HG02759 (cell line): ENCODE measurements around the gene PLAC9.

Source experiments
- ATAC-seq: cut with Tn5 transposase; IDR thresholded peaks from one replicate; pipeline ENCODE4 v1.9.1; 2021; ENCODE audit warnings: mild to moderate bottlenecking, moderate library complexity; ENCODE audit not compliant: unreplicated experiment

The PLAC9 gene

DNA sequence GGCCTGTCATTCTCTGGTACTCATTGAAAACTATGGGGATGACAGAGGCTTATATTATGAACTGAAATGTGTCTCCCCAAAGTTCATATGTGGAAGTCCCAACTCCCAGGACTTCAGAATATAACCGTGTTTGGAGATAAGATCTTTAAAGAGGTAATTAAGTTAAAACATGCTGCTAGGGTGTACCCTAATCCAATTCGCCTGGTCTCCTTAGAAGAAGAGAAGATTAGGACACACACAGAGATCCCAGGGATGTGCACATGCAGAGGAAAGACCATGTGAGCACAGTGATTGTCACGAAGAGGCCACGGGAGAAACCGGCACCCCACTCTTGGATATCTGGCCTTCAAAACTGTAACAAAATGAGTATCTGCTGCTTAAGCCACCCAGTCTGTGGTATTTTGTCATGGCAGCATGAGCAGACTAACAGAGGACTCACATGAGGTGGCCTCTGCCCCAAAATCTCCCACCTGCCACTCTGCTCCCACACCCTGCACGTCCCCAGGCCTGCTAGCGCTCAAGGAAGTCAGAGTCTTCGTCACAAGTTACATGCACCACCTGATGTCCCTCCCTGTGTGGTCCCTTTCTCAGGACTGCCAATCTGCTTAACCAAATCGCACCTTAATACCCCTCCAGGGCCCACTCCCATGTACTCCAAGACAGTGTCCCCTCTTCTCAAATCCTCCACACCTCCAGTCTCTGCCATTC is 26.8 kb downstream of the PLAC9 start:
- no peak for ATAC-seq

DNA sequence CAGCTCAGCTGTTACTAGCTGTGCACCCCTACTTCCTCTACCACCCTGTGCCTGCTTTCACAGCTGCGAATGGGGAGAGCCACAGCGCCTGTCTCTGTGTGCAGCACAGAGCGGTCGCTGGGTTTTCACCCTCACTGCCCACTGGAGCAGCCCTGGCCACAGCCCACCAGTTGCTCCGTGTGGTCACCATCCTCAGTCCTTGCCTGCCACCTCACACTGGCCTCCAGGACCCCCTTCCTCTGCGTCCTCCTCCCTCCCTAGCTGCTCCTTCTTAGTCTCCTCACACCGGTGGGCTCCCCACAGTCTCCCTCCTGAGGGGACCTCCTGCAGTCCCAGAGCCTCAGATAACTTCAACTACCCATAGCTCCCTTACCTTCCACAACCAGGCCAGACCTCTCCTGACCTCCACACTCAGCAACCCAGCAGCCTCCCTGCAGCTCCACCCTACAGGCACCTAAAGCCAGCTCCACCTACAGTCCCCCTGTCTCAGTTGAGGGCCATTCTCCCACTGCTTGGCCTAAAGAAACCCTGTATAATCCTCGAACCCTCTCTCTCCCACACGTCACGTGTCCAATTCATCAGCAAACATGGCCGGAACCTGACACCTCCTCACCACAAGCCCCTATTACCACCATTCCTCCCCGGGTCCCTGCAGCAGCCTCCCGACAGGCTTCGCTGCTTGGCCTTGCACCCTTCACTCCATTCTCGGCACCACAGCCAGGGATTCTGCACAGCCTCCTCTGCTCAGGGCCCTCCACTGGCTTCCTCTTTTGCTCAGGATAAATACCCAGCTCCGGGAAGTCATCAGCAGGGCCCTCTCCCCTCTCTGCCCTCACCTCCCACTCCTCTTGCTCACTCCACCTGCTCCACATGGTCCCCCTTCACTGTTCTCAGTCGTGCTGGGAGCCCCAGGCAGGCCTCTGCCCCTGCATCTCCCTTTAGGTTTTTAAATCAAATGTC is 28.1 kb downstream of the PLAC9 start:
- no peak for ATAC-seq

DNA sequence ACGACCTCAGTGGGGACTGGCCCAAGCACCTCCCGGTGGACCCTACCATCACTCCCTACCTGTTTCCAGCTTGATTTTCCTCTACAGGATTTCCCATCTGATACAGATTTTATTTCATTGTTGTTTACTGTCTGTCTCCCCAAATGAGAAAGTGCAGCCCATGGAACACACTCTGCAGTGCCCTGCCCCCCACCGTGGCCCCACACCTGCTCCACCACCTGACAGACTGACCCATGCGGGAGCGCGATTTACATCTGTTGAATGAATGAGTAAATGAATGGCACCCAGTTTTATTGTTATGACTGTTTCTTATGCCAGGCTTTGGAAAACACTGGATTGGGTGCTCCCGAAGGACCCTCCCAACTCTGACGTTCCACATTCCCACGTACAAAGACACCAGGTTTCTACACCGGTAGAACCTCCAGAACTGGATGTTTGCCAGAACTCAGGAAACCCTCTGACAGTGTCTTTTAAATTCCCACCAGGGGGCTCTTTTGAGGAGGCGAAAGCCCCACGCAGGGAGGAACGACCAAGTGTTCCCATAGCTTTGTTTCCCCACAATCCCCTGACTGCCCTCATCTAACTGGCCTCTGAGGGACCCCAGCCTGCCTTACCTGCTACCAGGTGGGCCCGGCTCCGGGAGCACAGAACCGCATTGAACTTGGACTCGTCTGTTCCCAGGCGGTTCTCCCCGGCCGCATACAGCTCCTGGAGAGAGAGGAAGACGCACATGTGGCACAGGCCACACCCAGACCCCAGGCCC is 29.0 kb downstream of the PLAC9 start:
- no peak for ATAC-seq

DNA sequence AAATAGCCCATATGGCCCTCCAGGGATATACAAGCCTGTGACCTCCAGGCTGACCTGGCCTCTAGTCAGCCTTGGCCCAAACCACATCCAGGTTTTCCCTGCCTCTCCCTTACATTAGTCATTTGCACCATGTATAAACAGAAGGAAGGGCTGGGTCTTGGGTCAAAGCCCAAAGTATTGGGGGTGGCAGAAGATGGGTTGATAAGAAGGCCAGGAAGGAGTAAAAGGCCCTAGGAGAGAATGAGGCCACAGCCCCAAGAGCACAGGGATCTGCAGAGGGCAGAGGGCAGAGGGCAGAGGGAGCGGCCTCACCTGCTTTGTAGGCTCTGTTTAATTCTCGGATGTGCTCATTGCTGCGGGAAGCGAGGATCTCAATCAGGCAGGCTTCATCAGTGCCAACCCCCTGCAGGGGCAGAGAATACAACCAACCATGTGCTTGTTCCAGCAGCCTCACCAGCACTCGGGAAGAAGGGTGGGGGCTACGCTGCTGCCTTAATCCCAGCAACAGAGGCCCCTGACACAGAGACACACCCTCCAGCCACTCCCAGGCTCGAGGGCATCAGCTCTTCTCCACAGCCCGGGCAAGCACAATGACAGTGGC is 31.3 kb downstream of the PLAC9 start:
- no peak for ATAC-seq

DNA sequence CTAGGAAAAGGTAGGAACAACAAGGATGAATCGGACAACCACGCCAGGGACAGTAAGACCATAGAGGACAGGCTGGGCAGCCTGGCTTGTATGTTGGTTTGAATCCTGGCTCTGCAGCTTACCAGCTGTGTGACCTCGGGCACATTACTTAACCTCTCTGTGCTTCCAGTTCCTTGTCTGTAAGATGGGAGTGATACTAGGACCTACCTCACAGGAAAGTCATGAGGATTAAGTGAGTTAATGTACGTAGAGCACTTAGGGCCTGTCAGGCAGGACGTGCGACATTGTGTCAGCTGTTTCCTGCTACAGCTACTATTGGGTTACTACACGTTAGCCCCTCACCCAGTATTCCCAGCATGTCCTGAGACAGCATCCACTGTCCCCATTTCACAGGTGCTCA is 32.1 kb downstream of the PLAC9 start:
- ATAC-seq = no peak

DNA sequence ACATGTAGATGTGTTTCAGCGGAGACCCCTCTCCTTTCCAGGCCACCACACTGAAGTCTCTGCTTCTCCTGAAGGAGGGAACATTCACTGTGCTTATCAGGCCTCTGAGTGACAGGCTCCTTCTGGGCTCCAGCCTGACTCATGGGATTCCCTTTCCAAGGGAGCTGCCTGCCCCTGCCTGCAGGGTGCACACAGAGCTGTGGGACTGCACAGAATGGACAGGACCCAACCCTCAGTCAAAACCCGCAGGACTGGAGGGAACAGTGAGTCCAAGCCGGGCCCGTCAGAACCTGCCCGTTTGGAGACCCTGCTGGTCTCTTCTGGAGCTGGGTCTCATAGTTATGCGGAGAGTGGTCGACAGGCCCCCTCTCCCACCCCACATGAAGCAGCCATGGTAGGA is 32.6 kb downstream of the PLAC9 start:
- no peak for ATAC-seq

DNA sequence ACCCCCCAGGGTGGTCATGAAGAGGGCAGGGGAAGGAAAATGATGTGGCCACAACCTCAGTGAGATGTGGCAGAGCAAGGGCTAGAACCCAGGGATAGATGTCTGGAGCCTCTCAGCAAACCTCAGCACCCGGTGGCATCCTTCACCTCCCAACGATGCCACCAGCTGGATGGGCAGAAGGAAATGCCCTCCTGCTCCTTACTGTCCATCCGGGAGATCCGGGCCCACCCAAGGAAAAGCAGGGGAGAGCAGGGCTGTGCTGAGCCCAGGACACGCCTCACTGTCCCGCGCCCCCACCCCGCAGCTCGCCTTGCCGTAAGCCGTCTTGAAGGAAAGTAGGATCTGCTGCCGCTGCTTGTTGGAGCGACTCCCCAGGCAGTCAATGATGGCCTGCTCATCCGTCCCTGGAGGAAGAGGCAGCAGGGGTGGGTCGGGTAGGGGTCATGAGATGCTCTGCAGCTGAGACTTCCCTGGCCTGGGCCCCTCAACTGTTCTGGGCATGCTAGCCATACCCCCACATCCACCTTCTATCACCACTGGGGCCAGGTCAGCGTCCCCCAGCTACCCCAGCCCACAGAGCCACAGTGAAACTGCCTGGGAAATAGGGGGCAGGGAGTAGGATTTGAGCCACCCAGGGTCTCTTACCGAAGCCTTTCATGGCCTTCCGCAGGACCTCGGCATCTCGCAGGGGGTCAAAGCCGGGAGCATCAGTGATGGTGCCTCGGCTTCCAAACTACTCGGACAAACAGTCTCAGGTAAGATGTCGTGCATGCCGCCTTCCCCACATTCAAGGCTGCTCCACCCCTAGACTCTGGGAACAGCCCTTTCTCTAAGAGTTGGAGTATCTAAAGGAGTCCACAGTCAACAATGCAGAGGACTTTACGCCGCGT is 34.3 kb downstream of the PLAC9 start:
- ATAC-seq = no peak

DNA sequence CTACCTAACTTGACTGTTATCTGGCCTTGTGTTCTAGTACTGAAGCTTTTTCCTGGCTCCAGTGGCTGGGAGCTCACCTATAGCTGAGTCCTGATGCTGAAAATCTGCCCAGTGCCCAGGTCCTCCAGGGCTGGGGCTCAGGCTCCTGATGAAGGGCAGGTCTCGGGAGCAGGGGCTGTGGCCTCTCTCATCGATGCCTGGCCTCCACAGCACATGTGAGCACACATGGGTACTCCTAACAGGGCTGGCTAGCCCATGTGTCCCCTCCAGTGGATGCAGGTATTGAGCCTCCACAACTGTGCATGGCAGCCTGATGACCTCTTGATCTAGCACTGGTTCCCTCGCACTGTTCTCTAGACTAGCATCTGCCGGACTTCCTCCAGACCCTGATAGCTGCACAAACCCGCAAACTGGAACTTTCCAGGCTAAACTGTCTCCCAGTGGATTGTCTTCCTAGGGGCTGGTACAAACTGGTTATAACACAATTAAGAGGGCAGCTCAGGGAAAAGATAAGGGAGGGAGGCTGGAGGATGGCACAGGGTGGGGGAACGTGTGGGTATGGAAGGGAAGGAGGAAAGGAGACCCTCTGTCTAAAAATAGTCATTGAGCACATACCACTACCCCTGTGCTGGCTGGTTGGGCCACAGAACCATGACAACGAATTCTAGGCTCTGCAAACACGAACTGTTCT is 35.1 kb downstream of the PLAC9 start:
- no peak for ATAC-seq

DNA sequence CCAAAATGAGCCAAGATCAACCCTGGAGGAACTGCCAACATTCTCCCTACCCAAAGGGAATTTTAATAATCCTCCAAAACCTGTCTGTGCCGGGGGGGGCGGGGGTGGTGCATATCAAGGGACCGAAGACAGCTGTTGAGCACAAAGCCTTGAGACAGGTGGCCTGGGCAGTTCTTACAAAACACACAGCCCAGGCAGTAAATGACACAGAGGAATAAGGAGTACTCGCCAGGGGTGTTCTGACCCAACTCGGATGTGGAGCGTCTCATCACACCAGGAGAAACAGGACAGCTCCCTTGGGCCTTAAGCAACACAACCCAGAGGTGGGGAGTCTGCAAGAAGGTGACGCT is 35.6 kb downstream of the PLAC9 start:
- no peak for ATAC-seq

DNA sequence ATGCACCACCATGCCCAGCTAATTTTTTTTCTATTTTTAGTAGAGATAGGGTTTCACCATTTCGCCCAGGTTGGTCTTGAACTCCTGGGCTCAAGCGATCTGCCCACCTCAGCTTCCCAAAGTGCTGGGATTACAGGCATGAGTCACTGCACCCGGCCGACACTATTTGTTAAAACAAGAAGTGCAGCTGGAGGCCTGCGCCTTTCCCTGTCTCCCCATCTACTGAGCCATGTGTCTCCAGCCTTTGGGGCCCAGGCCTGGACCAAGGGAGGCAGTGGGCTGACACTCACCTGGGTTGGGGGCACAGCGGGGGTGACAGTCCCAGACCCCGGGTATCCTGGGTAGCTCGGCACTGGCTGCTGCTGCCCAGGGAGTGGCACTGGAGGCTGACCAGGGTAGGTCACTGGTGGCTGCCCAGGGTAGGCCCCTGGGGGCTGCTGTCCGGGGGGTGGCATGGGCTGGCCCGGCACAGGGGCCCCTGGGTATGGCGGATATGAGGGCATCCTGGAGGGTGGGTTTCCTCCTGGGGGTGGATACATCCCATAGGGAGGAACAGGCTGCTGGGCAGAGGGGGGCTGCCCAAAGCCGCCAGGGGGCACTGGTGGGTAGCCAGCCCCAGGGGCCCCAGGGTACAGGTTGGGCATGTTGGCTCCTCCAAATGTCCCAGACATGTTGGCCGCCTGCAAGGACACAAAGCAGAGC is 36.3 kb downstream of the PLAC9 start:
- peak; percentile 57 for ATAC-seq

DNA sequence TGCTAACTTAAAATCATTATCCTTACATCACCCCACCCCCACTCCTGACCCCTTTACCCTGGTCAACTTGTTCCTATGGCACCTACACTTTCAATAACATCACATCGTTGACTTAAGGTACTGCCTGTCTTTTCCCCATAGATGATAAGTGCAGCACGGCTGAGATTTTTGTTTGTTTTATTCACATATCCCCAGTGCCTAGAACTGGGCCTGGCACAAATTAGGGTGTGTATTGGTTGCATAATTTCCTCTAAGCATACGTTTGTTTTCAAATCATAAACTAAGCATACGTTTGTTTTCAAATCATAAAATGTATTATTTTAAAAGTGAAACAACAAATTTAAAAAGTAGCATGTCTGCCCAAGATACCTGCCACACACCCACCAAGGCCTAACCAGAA is 37.5 kb downstream of the PLAC9 start:
- ATAC-seq = no peak

DNA sequence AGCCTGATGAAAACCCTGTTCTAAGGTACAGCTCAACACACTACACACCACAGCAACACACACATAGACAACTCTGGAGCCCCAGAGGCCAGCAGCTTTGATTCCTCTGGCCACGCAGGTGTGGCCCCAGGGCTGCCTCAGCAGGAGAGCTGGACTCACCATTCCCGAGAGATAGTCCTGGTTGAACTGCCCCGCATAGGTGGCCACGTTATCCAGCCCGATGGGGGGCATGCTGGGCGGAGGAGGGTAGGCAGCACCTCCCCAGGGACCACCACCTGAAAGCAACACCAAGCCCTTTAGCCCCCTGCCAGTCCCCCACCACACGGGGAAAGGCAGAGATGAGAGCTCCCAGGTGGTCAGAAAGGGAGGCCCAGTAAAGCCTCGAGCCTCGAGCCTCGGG is 38.1 kb downstream of the PLAC9 start:
- no peak for ATAC-seq

DNA sequence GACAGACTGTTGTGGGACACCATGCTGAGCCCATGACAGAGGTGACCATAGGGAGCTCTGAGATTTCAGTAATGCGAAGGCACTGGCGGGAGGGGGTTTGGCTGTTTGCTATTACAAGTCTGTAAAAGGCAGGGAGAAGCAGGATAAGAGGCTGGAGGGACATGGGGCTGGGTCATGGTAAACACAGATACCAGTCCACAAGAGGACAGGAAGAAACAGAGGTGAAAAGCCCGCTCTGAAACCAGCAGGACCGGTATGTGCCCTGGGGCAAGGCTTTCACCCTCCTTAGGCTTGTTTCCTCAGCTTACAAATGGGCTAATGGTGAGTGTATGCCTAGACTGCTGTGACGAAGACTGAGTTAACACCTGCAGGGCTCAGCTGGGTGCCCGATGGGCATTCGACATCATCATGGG is 38.7 kb downstream of the PLAC9 start:
- no peak for ATAC-seq

DNA sequence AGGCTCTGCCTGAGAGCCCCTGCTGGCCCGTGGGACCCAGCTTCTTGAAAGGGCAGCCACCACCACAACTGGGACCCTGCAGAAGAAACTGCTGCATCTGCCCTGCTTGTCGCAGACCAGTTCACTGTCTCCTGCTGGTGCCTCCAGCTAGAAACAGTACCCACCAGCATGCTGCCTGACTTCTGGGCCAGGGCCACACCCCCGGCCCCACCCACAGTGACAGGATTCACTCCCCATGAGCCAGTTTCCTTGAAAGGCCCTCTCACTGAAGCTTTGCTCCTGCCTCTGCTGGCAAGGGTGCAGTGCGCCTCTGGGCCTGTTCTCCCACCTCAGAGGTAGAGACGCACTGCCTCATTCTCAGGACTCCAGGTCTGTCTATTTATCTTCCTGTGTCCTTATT is 40.4 kb downstream of the PLAC9 start:
- no peak for ATAC-seq

DNA sequence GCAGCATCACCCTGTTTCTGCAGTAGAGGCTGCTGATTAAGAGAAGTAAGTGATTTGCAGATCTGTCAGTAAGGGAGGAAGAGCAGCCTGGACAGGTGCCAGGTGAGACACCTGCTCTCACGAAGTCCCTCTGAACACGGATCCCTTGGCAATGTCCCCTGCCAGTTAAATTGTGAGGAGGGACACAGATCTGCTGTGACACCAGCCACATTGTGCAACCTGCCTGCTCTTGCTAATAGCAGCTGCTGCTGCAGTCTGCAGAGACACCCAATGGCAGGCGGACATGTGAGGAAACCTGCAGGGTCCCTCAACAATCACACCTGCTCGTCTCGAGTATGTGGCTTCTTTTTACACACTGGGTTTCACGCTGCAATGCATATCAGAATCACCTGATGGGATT is 40.9 kb downstream of the PLAC9 start:
- ATAC-seq = no peak

DNA sequence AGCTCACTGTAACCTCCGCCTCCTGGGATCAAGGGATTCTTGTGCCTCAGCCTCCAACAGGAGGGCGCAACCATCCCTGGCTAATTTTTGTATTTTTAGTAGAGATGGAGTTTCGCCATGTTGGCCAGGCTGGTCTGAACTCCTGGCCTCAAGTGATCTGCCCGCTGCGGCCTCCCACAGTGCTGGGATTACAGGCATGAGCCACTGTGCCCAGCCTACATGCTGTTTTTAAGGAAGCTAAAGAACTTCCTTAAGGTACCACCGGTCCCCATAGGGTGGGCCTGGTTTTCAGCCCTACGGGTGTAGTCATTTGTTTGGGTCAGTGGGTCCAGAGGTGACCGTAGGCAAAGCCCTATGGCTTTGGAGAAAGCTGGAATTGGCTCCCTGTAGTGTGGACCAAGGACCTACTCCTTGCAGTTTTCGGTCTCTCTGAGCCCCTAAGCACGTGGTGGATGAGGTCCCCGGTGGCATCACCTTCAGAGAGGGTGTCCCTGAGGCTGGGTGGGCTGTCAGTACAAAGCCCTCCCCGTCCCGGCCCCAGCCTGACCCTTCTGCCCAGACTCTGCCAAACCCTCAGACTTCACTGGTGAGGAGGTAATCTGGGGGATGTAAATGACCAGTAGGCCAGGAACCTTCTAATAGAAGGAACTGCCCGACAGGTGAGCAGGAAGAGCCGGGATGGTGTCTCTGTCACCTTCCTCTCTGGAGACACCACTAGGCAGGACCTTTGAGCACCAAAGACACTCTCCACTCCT is 42.3 kb downstream of the PLAC9 start:
- ATAC-seq = no peak

DNA sequence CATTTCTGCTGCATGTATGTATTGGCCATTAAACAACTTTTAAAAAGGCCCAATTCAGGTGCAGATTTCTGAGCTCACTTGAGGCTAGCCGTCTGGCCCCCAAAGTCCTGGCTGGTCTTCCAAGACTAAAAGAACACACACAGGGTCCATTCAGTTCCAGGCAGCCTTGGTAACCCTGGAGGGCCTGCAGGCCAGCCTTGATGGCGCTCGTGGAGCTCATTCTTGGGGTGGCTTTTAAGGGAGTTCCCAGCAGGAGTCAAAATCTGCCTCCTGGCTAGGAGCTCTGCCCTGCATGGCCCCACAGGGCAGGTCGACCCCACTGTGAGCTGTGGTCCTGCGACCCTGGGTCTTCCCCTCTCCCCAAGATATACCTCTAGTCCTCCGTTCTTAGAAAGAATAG is 44.0 kb downstream of the PLAC9 start:
- ATAC-seq = no peak
